Stimulated activated CD8-positive, alpha-beta memory T cell treated with anti-CD3 and anti-CD28 coated beads, Interleukin-15, amount 100 ng/mL, for 48 hours (primary cell): ENCODE data around the gene CATSPERD.

Experiments
- DNase-seq, 2 donors: peaks; one replicate each; pipeline ENCODE4 v3.0.0-alpha.2; 2020; ENCODE audit warnings: low read depth in 2 of 2

Gene CATSPERD, protein sequence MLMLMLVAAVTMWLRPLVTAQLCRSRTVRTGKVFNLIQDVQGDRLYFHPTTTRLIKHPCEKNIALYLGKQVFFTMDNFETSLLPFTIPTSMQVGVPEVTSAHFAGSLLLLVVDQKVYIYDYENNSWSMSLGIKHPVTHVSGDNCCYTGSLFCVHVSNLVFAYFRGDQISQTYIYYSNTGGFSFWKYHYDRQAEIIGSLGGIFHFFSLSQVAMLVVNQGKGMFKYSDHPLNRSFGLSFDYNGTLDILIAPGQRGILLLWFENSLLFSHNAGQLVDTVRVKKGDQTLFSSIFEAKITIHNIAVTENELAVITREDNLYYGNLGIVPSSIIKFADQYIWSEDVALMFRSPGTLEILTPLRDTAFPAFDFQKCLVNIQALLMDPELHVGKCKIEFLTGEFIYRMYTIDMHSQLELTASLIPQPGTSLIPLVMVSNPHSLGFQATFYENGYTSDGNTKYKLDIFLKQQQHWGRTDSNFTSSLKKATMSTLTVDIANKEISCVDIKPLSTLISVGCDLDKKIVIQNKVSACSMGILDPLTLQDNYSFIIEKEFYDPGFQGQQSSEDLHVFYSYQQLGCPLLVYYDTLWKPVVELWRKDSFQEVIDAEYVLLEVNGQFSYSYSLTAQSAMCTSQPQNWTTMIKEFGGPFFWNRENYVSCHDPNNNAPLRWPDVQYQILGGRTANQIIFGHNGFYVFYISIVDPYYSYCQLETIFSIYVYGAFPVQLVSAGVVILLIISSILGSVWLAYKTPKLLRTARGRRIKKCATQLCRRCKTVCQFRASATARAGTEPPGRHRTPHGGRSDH

DNA sequence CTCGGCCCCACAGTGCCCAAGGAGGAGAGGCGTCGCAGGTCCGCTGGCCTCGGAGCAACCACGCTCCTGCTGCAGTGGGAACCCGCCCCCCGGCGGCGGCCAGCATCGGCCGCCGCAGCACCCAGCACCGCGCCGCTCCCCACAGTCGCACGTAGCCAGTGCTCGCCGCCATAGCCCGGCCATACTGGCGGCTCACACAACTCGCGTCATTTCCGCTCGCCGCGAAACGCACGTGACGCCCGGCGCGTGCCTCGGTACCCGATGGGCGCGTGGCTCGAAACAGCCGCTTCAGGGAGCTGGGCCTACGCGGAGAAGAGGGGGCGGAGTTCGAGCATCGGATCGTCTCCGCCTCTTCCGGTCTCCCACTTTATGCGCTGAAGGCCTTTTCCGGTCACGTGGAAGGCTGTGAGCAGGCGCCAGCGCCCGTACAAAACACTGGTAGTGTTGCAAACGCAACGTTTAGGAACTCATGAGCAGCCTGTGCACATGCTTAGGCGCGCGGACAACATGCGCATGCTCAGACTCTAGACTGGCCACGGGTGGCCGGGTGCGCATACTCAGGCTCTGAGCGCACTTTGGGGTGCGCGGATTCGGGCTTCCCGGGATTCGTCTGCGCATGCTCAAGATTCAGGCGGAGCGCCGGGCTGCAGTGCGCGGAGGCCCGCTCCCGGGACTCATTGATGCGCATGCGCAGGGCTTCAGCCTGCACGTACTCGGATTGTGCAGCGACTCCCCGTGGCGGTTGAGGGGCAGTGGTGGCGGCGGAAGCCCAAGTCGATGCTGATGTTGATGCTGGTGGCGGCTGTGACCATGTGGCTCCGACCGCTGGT lies at the start of gene CATSPERD, which contains the start of gene LONP1:
Gene CATSPERD, plus strand, starts transcription at position 677 of the 830 bp plus-strand sequence. Its CDS starts 101 bp downstream, at position 778.
Gene LONP1, minus strand, starts transcription at position 186 of the 830 bp plus-strand sequence. Its CDS starts 14 bp downstream, at position 172.
- DNase-seq, result peak; percentile 97 to 98

DNA sequence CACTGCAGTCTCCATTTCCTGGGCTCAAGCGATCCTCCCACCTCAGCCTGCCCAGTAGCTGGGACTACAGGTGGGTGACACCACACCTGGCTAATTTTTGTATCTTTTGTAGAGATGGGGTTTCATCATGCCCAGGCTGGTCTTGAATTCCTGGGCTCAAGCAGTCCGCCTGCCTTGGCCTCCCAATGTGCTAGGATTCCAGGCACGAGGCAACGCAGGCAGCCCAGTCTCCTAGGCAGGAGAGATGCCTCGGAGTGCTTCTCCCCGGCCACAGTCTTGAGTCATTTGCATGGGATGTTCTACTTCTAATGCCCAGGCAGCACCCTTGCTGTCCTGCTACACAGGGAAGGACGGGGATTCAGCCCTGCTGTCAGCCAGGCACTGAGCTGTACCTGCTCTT lies 48.8 kb upstream of the CATSPERD start:
- DNase-seq, result no peak

DNA sequence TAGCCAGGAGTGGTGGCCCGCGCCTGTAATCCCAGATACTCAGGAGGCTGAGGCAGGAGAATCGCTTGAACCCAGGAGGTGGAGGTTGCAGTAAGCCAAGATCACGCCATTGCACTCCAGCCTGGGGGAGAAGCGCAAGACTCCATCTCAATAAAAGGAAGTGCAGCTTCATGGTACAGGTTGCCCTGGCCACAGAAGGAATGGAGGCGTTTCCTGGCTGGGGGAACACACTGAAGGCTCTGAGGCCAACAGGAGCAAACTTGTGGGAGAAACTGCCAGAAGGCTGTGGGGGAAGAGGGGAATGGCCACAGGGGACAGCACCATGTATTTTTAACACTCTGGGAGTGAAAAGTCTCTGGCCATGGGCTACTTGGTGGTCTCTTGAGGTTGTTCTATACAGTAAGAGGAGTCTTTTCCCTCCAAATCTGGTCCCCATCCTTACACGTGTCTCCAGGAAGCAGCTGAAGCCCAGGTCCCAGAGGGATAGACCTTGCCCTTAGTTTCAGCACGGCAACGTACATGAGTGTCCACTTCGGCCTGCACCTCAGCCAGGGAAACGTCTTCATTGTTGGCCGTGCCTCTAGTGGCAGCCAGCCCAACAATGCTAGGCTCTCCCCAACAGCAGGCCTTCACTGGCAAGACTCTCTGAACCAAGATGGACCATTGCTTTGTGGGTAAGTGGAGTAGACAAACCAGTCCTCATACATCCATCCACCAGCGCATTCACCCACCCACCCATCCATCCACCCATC lies 47.6 kb upstream of the CATSPERD start:
- DNase-seq, result no peak

DNA sequence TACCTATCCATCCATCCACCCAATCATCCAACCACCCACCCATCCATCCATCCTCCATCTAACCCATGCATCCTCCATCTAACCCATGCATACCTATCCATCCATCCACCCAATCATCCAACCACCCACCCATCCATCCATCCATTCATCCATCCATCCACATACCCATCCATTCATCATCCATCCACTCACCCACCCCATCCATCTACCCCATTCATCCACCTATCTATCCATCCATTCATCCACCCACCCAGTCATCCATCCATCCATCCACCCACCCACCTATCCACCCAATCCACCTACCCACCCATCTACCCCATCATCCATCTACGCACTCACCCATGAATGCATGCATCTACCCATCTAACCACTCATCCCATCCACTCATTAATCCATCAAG lies 46.7 kb upstream of the CATSPERD start:
- no peak for DNase-seq

DNA sequence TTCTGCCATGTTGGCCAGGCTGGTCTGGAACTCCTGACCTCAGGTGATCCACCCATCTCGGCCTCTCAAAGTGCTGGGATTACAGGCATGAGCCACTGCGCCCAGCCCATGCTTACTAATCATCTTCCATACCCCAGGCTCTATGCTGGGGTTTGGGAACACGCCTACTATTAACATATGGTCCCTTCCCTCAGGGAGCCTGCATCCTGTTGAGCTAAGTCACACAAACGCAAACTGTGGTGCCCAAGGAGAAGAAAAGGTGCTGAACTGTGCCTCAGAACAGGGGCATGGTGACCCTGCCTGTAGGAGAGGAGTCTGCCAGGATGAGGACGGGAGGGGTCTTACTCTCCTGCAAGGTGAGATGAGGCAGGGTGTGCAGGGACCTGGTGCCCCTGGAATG lies 45.7 kb upstream of the CATSPERD start:
- no peak for DNase-seq

DNA sequence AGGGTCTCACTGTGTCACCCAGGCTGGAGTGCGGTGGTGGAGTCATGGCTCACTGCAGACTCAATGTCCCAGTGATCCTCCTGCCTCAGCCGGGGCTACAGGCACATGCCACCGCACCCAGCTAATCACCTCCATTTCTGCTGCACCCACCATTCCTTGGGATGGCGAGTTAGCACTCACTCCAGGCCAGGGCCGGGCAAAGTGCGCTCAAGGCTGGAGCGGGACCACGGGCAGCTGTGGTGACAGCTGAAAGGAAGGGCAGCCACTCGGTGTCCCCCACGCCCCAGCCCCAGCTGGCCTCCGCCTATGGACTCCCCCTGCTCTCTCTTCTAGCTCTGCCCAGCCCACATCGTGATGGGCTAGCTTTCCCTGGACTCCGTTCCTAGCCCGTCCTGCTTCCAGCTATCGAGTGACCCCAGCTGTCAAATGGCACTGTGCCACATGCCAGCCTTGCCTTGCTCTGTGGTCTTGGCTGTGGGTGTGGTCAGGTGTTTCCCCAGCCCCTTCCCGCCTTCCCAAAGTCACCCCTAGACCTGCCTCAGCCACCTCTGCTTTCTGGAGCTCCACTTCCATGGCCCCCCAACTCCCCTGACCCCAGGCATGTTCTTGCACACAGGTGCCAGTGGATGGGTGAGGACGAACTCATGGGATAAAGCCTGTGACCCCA lies 44.2 kb upstream of the CATSPERD start:
- DNase-seq, result no peak

DNA sequence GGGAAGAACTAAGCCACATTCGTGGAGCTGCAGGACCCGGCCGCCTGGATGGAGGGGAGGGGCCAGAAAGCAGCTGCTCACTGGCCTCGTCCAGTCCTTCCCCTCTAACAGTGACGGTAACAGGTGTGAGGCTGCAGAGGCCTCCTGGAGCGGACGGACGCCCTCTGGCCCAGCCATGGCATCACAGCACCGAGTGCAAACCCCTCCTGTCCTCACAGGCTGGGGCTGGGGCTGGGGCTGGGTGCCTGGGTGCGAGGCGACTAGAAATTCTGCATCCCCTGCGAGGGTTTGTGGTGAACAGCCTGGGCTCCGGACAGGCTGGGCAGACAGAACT lies 43.7 kb upstream of the CATSPERD start:
- no peak for DNase-seq

DNA sequence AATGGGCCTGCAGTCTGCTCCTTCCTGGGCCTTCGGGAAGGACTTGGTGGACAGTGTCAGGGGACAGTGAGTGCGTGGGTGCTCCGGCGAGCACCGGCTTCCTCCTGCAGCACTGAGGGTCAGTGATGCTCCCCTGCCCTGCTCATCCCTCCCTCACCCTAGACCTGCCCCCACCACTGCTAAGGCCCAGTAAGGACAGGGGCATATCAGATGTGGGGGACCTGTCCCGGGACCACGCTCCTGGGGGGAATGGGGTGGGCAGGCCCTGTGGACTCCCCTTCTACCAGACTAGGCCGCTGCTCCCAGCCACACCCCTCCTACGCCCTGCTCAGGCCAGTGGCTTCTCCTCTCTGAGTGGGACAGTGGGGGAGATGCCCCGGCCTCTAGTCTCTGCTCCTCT lies 43.3 kb upstream of the CATSPERD start:
- no peak for DNase-seq

DNA sequence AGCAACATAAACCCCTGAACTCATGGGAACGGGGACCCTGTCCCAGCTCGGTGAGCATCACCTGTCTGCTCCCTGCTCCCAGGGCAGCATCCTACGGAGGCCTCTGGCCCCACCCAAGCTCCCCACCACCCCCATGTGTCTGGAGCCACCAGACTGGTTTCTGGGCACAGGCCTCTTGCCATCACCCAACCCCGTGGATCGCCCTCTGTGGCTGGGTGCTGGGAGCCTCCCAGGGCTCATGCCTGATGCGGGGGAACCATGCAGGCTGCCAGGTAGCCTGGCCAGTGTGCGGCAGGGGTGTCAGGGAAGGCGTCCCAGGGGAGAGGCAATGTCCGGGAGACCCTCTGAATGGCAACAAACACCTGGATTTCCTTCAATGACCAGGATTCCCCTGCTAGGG lies 42.9 kb upstream of the CATSPERD start:
- DNase-seq, result no peak

DNA sequence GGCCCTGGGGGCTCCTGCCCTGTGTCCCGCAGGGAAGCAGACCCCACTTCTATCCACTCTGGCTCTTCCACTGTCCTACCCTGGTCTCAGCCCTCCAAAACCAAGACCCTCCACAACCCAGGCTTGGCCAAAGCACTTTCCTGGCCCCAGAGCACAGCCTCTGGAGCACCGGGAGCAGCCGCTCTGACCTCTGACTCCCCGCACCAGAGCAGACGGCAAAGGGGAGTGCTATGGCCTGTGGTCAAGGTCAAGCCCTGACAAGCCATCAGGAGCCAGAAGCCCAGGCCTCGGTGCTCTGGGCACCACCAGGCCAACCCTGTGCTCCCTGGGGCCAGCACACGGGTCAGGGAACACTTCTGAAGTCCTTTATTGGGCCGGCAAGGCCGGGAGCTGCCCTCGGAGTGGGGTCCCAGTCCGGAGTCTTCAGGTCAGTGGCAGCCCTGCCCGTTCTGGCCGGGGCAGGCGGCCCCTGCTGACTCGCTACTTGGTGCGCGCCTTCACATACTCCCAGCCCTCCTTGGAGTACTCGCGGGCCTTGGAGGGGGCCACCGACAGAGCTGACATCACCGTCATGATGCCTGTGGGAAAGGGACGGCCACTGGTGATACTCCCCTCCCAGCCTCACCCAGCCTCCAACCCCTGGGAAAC lies 42.2 kb upstream of the CATSPERD start:
- no peak for DNase-seq

DNA sequence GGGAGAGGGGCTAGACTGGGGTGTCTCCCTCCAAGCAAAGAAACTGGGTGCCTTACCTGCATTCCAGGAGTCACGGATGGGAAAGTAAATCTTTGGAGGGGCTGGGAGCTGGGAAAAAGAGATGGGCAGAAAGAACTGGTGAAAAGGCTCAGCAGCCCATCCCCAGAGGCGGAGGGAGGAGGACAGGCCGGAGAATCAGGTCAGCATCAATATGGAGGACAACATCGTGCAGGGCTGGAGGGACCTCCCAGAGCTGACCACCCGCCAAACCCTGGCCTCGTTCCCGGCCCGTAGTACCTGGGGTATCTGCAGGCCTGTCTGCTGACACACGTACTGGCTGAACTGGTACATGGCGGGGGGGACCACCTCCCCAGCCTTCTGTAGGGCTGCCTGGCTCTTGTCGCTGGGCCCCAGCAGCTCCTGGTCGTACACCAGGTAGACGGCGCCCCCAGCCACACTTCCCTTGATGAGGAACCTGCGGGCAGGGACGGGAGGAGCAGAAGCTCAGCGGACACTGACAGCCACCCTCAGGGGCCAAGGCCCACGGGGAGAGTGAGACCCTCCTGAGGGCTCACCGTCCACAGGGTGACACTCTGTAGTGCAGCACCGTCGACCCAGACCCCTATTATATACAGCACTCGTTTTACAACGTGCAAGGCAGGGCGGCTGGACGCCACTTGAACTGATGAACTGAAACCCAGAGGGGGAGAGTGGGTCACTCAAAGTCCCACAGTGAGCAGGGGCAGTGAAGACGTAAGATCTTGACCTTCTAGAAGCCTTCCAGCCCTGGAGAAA lies 41.0 kb upstream of the CATSPERD start:
- no peak for DNase-seq

DNA sequence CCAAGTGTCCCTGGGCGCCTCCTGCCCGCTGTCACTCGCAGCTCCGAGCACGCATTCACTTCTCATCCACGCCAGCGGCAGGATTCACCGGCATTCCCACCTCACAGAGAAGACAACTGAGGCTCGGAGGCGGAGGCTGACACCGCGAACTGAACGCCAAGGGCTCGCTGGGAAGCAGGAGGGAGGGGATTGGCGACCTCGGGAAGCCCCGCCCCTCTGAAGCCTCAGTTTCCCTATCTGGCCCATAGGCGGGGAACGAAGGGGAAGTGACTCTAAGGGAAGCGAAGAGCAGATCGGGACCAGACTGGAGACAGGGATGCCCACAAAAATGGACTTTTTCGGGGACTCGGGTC lies 40.4 kb upstream of the CATSPERD start:
- DNase-seq, result no peak

DNA sequence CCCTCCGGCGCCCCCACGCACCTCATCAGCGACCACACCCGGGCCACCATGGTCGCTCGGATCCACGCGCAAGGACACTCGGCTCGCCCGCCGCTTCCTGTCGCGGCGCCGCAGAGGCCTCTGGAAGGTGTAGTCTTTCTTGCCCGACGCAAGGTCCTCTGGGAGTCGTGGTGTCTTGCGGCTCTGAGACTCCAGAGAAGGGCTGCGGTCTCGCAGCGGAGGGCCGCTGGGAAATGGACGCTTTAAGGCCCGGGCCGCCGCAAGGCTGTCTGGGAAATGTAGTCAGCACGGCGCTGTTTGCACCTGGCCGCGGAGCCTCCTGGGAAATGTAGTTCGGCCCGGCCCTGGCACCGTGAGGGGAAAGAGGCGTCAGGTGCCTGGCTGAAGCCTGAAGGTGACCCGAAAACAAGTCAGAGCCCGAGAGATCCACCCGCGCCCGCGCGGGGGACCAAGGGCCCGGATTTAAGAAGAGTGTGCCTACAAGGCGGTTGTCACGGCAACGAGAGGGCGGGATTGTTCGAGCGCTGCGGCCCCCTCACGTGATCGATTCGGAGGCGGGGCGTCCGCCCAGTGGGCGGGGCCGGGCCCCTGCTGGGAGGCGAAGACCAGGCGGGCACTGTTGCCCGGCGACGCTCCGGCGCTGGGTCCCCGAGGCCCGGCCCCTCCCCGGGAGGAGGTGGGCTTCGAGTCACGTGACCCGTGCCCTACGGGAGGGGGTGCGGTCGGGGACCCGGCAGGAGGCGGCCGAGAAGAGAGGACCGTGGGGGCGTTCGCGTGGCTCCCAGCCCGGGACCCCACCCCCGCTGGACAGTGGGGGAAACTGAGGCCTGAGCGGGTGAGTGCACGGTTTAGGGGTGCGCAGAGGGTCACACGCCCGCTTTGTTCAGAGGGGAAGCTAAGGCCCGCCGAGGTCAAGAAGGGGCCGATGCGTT lies 39.7 kb upstream of the CATSPERD start, which contains the start of the genes HSD11B1L and MICOS13:
Gene HSD11B1L, plus strand, starts transcription at position 591 of the 932 bp plus-strand sequence. CDS start 3,806 bp downstream, outside the sequence.
Gene MICOS13, minus strand, starts transcription at position 80 of the 932 bp plus-strand sequence. Its CDS starts 30 bp downstream, at position 50.
- peak; percentile 96 to 97 for DNase-seq

DNA sequence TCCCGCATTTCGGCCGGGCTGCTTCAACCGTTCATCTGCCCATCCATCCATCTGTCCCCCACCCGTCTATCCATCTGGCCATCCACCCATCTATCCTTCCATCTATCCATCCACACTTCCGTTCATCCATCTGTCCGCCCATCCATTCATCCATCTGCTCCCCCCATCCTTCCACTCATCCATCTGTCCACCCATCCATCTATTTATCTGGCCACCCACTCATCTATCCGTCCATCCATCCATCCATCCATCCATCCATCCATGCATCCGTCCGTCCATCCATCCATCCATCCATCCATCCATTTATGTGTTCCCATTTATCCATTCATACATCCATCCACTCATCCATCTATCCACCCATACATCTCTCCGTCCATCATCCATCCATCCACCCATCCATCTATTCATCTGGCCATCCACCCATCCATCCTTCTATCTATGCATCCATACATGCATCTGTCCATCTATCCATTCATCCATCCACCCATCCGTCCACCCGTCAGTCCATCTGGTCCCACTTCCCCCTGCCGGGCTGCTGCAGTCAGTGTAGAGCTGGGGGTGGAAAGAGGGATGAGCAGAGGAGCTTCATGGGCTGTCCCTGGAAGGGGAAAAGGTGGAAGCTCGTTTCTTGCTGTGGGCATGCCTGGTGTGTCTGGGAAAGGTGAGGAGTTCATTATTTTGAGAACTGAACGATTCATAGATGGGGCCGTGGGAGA lies 38.9 kb upstream of the CATSPERD start:
- no peak for DNase-seq

DNA sequence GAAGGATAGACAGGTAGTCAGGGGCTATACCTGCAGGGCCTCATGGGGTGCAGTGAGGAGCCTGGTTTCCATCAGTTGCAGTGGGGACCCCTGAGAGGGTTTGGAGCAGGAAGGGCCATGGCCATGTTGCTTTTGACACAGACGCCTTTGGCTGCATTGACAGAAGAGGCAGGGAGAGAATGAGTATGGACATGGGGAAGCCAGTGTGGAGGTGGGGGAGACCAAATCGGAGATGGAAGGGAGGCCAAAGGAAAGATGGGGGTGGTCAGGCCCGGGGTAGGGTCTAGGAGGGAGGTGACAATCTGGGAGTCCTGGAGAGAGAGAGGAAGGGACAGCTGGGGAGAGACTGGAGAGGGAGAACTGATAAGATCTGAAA lies 38.3 kb upstream of the CATSPERD start:
- no peak for DNase-seq

DNA sequence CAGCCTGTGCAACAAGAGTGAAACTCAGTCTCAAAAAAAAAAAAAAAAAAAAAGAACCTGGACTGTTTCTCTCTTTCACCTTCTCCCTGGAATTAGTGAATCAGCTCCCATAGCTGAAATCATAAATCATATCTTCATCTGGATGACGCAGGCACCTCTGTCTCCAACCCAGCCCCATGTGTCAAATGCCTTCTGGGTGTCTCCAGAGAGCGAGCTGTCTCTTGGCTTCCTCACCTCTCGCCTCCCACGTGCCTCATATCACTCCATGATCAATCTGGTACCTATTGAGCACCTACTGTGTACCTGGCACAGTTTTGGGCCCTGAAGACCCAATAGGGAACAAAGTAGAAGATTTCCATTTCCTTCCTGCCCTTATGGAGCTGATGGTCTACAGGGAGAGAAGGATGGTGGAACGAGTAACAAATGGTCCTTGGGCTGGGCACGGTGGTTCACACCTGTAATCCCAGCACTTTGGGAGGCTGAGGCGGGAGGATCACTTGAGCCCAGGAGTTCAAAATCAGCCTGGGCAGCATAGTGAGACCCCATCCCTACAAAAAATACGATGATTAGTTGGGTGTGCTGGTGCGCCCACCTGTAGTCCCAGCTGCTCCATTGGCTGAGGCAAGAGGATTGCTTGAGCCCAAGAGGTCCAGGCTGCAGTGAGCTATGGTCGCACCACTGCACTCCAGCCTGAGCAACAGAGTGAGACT lies 37.1 kb upstream of the CATSPERD start:
- DNase-seq, result no peak
